ENCODE measurements around the gene RNF208. TPM values are rescaled to one million over a fixed set of nuclear protein-coding genes. Genes with fewer than 3 reads are reported as not detected.

RNF208 gene
- total and polyA plus RNA-seq, 4 donors: 0.28 to 7.1 (median 2.6) TPM

DNA sequence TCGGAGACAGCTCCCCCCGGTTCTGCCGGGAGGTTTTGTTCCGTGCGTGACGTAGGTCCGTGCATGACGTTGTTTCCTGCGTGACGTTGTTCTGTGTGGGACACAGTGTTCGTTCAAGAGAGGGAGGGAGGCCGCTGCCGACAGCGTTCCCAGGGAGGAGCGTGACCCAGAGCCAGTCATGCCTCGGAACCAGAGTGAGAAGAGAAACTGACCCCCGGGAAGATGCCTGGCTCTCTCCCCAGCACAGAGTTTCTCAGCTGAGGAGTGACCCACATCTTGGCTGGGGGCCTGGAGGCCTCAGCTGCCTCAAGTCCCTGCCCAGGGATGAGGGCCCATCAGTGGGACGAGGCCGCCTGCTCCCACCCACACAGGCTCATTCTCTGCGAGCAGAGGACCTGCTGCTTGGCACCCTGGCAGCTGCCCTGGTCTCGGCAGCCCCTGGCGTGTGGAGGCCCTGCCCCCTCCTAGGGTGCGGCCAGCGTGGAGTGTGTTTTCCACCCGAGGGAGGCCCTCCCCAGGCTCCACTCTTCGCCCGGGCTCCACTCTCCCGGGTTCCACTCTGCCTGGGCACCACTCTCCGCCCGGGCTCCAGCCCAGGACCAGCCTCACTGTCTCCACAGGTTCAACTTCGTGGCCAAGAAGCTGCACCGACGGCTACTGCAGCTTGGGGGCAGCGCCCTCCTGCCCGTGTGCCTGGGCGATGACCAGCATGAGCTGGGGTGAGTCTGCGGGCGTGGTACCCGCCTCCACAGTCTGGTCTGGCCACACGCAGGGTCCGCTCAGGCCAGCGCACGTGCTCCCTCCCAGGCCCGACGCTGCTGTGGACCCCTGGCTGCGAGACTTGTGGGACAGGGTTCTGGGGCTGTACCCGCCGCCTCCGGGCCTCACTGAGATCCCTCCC is 8.6 kb downstream of the RNF208 start:
- WGBS: 94% methylated on average over 49 of the region's 49 CpGs
- no peak for DNase-seq (ENCODE audit: low spot score)
- H3K27ac ChIP-seq (ENCODE audit: low read depth in 1 of 2, low read length in 2 of 2): no peak overlapping the region
- no peak overlapping the region for H3K4me3 ChIP-seq (ENCODE audit: low read depth in 1 of 3, low read length in 3 of 3)
- H3K27me3 ChIP-seq (ENCODE audit: control insufficient read depth in 4 of 4, insufficient read depth in 4 of 4, low read length in 3 of 4): no peaks in the 10 kb centered on the region
- H3K36me3 ChIP-seq (ENCODE audit: control insufficient read depth in 4 of 4, insufficient read depth in 3 of 4, low read depth in 1 of 4, low read length in 3 of 4): peaks cover 0 to 11% (median under 1%) of the 10 kb centered on the region in 4 donors
- no peak for TF ChIP-seq RAD21 (IDR thresholded peaks at IDR 0.05)
- TF ChIP-seq, protein P1, sequence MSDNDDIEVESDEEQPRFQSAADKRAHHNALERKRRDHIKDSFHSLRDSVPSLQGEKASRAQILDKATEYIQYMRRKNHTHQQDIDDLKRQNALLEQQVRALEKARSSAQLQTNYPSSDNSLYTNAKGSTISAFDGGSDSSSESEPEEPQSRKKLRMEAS (IDR thresholded peaks at IDR 0.05): no peak
- TF ChIP-seq GABPA (IDR thresholded peaks at IDR 0.05 in 1 of 2, conservative IDR thresholded peaks at IDR 0.05 in 1 of 2): no peak
- TF ChIP-seq, protein P2, sequence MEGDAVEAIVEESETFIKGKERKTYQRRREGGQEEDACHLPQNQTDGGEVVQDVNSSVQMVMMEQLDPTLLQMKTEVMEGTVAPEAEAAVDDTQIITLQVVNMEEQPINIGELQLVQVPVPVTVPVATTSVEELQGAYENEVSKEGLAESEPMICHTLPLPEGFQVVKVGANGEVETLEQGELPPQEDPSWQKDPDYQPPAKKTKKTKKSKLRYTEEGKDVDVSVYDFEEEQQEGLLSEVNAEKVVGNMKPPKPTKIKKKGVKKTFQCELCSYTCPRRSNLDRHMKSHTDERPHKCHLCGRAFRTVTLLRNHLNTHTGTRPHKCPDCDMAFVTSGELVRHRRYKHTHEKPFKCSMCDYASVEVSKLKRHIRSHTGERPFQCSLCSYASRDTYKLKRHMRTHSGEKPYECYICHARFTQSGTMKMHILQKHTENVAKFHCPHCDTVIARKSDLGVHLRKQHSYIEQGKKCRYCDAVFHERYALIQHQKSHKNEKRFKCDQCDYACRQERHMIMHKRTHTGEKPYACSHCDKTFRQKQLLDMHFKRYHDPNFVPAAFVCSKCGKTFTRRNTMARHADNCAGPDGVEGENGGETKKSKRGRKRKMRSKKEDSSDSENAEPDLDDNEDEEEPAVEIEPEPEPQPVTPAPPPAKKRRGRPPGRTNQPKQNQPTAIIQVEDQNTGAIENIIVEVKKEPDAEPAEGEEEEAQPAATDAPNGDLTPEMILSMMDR (IDR thresholded peaks at IDR 0.05; ENCODE audit: low read depth, low read length, missing input control): no peak
- no peak for TF ChIP-seq RXRA (IDR thresholded peaks at IDR 0.05)
- TF ChIP-seq, protein P3, sequence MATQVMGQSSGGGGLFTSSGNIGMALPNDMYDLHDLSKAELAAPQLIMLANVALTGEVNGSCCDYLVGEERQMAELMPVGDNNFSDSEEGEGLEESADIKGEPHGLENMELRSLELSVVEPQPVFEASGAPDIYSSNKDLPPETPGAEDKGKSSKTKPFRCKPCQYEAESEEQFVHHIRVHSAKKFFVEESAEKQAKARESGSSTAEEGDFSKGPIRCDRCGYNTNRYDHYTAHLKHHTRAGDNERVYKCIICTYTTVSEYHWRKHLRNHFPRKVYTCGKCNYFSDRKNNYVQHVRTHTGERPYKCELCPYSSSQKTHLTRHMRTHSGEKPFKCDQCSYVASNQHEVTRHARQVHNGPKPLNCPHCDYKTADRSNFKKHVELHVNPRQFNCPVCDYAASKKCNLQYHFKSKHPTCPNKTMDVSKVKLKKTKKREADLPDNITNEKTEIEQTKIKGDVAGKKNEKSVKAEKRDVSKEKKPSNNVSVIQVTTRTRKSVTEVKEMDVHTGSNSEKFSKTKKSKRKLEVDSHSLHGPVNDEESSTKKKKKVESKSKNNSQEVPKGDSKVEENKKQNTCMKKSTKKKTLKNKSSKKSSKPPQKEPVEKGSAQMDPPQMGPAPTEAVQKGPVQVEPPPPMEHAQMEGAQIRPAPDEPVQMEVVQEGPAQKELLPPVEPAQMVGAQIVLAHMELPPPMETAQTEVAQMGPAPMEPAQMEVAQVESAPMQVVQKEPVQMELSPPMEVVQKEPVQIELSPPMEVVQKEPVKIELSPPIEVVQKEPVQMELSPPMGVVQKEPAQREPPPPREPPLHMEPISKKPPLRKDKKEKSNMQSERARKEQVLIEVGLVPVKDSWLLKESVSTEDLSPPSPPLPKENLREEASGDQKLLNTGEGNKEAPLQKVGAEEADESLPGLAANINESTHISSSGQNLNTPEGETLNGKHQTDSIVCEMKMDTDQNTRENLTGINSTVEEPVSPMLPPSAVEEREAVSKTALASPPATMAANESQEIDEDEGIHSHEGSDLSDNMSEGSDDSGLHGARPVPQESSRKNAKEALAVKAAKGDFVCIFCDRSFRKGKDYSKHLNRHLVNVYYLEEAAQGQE (IDR thresholded peaks at IDR 0.05): no peak
- no peaks in the 10 kb centered on the region for H3K9me3 ChIP-seq (ENCODE audit: control insufficient read depth in 4 of 4, low read length in 3 of 4)
- H3K4me1 ChIP-seq (ENCODE audit: control insufficient read depth in 4 of 4, insufficient read depth in 4 of 4, low read length in 3 of 4): peaks cover 0 to 7% (median under 1%) of the 10 kb centered on the region in 4 donors
- H3K9ac ChIP-seq (ENCODE audit: low read depth in 1 of 2, low read length in 2 of 2): no peak overlapping the region

DNA sequence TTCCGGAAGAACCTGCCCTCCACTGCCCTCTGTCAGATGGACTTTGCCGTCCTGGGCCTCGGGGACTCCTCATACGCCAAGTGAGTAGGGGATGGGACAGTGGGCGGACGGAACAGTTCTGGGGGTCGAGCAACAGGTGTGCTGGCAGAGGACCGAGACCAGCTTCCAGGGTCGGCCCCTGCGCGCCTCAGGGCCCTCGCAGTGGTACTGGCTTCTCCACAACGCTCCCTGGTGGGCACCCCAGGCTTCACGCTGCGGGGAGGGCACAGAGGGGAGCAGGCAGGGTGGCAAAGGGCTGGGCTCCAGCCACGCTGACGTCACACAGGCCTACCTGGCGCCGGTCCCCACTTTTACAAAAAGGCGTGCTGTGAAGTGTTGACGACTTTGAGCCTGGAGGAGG is 9.5 kb downstream of the RNF208 start:
- peaks cover 0 to 11% (median under 1%) of the 10 kb centered on the region in 4 donors for H3K36me3 ChIP-seq (ENCODE audit: control insufficient read depth in 4 of 4, insufficient read depth in 3 of 4, low read depth in 1 of 4, low read length in 3 of 4)
- no peak overlapping the region for H3K27ac ChIP-seq (ENCODE audit: low read depth in 1 of 2, low read length in 2 of 2)
- no peaks in the 10 kb centered on the region for H3K4me1 ChIP-seq (ENCODE audit: control insufficient read depth in 4 of 4, insufficient read depth in 4 of 4, low read length in 3 of 4)
- no peaks in the 10 kb centered on the region for H3K27me3 ChIP-seq (ENCODE audit: control insufficient read depth in 4 of 4, insufficient read depth in 4 of 4, low read length in 3 of 4)
- no peak for TF ChIP-seq FOXA1 (IDR thresholded peaks at IDR 0.05)
- TF ChIP-seq, protein P3 (IDR thresholded peaks at IDR 0.05): no peak
- TF ChIP-seq HNF4G (IDR thresholded peaks at IDR 0.05): no peak
- TF ChIP-seq RXRA (IDR thresholded peaks at IDR 0.05): no peak
- no peak for TF ChIP-seq GABPA (IDR thresholded peaks at IDR 0.05 in 1 of 2, conservative IDR thresholded peaks at IDR 0.05 in 1 of 2)
- TF ChIP-seq, protein P1 (IDR thresholded peaks at IDR 0.05): no peak
- TF ChIP-seq SP1 (IDR thresholded peaks at IDR 0.05): no peak
- no peak for TF ChIP-seq FOXA2 (IDR thresholded peaks at IDR 0.05)
- no peak for TF ChIP-seq EGR1 (IDR thresholded peaks at IDR 0.05; ENCODE audit: low read depth in 2 of 2)
- TF ChIP-seq, protein P2 (IDR thresholded peaks at IDR 0.05; ENCODE audit: low read depth, low read length, missing input control): no peak
- TF ChIP-seq, protein P4, sequence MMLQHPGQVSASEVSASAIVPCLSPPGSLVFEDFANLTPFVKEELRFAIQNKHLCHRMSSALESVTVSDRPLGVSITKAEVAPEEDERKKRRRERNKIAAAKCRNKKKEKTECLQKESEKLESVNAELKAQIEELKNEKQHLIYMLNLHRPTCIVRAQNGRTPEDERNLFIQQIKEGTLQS (IDR thresholded peaks at IDR 0.05): no peak
- H3K9ac ChIP-seq (ENCODE audit: low read depth in 1 of 2, low read length in 2 of 2): no peak overlapping the region
- H3K4me3 ChIP-seq (ENCODE audit: low read depth in 1 of 3, low read length in 3 of 3): no peak overlapping the region
- H3K9me3 ChIP-seq (ENCODE audit: control insufficient read depth in 4 of 4, low read length in 3 of 4): no peaks in the 10 kb centered on the region
- no peak for DNase-seq (ENCODE audit: low spot score)
- WGBS: 91% methylated on average over 21 of the region's 21 CpGs
